Thyroid gland (tissue), 4 donors: ENCODE measurements around the gene SLC9A4. TPM values are rescaled to one million over a fixed set of nuclear protein-coding genes. Genes with fewer than 3 reads are reported as not detected.

Experiments used
- DNase-seq, 2 donors: peaks; one replicate each; pipeline ENCODE4 v3.0.0-alpha.2; 2019
- H3K27ac ChIP-seq, 3 donors: fragments of 200-600 bp; sonication (generic); 1 replicate in 2 of 3; 2 replicates in 1 of 3; pipeline ENCODE4 v1.5.1; 2016 to 2019; ENCODE audit warnings: mild to moderate bottlenecking in 1 of 3, moderate library complexity in 1 of 3
- H3K27me3 ChIP-seq: fragments of 200-600 bp; sonication (generic); one replicate; pipeline ENCODE4 v1.5.1; 2019
- H3K36me3 ChIP-seq, 2 donors: fragments of 200-600 bp; sonication (generic); one replicate each; pipeline ENCODE4 v1.5.1; 2016 to 2019
- H3K4me1 ChIP-seq, 2 donors: fragments of 200-600 bp; sonication (generic); one replicate each; pipeline ENCODE4 v1.5.1; 2017 to 2019
- H3K4me3 ChIP-seq, 3 donors: fragments of 200-600 bp; sonication (generic); replicated peaks in 1 of 3; 1 replicate in 2 of 3; 2 replicates in 1 of 3; pipeline ENCODE4 v1.5.1; 2016; ENCODE audit warnings: mild to moderate bottlenecking in 1 of 3
- H3K9me3 ChIP-seq: fragments of 200-600 bp; sonication (generic); one replicate; pipeline ENCODE4 v1.5.1; 2017
- CTCF ChIP-seq, 6 experiments: fragments of 200-600 bp in 3 of 6; fragments of 450-650 bp in 3 of 6; sonication (generic) in 3 of 6; IDR thresholded peaks; one replicate each; pipeline ENCODE4 v1.5.1; 2016 to 2019; ENCODE audit warnings: antibody characterized with exemption in 6 of 6, mild to moderate bottlenecking in 2 of 6, inconsistent platforms in 1 of 6, moderate library complexity in 1 of 6
- POLR2A ChIP-seq, 2 donors: fragments of 450-650 bp; IDR thresholded peaks; one replicate each; pipeline ENCODE4 v1.6.1; 2017; ENCODE audit warnings: antibody characterized with exemption in 2 of 2, mild to moderate bottlenecking in 2 of 2, moderate library complexity in 1 of 2
- WGBS, 2 donors: methylation state at CpG; one replicate each; pipeline ENCODE4 v1.1.5; 2017; 5-methylcytosine and 5-hydroxymethylcytosine counted together
- intact Hi-C: fragments of 100-400 bp; cut with DNase I; formaldehyde crosslinking; loops from one replicate; pipeline ENCODE4 v1.15.1; 2023
- total RNA-seq, 4 donors: library from RNA; depleted of rRNA; stranded (reverse); fragments of >200 nt; gene quantifications; one replicate each; pipeline ENCODE4 v1.2.3, GENCODE V29; 2016

Gene SLC9A4, protein sequence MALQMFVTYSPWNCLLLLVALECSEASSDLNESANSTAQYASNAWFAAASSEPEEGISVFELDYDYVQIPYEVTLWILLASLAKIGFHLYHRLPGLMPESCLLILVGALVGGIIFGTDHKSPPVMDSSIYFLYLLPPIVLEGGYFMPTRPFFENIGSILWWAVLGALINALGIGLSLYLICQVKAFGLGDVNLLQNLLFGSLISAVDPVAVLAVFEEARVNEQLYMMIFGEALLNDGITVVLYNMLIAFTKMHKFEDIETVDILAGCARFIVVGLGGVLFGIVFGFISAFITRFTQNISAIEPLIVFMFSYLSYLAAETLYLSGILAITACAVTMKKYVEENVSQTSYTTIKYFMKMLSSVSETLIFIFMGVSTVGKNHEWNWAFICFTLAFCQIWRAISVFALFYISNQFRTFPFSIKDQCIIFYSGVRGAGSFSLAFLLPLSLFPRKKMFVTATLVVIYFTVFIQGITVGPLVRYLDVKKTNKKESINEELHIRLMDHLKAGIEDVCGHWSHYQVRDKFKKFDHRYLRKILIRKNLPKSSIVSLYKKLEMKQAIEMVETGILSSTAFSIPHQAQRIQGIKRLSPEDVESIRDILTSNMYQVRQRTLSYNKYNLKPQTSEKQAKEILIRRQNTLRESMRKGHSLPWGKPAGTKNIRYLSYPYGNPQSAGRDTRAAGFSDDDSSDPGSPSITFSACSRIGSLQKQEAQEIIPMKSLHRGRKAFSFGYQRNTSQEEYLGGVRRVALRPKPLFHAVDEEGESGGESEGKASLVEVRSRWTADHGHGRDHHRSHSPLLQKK
- not detected for total RNA-seq

DNA sequence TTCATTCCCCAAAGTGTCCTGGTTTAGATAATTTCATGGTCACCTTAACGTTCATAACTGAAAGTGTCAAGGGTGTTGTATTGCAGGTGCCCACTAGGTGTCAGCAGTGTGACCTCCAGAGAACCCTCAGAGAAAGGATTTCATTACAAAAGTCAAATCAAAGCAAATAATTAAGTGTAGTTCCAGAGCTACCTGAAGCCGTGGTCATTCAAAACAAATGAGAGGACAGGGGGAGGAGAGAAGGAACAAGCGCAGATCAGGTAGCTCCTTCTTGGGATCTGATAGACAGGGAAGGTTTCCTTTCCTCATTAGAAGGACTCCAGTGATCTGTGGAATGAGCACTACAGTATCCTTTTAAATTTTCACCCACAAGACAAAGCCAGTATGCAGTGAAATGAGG is at the start of gene SLC9A4:
Gene SLC9A4 (plus strand): TSS at position 207 of the 400 bp plus-strand sequence. CDS start 534 bp downstream, outside the sequence.
- Histone ChIP-seq H3K4me1 (no peaks in the 10 kb centered on the region), H3K27me3 (no peaks in the 10 kb centered on the region), H3K36me3 (no peaks in the 10 kb centered on the region), H3K27ac (no peak within 1 kb of the TSS), H3K4me3 (no peak within 1 kb of the TSS), H3K9me3 (no peaks in the 10 kb centered on the region)
- TF ChIP-seq POLR2A (IDR thresholded peaks at IDR 0.05): no peak
- TF ChIP-seq CTCF (IDR thresholded peaks at IDR 0.05): peak; percentile 52 to 90 (median 77)
- DNase-seq: peak; percentile 65 to 68
- 1 to 4% methylated on average over 3 of the region's 3 CpGs for WGBS, 2 donors
- intact Hi-C loops: loop anchor here (10.0 kb wide), 1 partner anchor 142 kb away; the partner anchor contains the start of gene SLC9A2

DNA sequence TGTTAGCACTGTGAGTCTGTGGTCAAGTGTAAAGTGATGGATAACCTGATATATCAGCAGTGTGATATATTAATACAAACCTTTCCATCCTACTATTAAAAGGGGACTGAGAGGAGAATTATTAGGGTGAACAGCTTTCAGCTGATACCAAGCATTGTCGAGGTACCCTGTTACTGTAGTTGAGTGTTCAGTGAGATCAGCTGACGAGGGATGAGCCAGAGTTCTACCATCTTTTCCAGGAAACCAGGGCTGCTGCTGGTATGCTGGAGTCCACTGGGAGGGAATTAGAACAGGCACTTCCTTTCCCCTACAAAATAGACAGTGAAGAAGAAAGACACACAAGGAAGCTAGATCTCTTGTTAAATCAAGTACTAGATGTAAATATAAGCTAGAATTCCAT is 49.7 kb upstream of the SLC9A4 start:
- Histone ChIP-seq H3K4me1 (no peaks in the 10 kb centered on the region), H3K27me3 (no peaks in the 10 kb centered on the region), H3K36me3 (no peaks in the 10 kb centered on the region), H3K9me3 (no peaks in the 10 kb centered on the region), H3K4me3 (no peak overlapping the region), H3K27ac (no peak overlapping the region)
- DNase-seq: no peak
- WGBS, 2 donors: 81 to 84% methylated on average over 2 of the region's 2 CpGs
- no peak for TF ChIP-seq CTCF (IDR thresholded peaks at IDR 0.05)
- intact Hi-C loops: no loop called here

GRCh38 chr2:102424754-102425153 is 48.3 kb upstream of the SLC9A4 start:
- Histone ChIP-seq H3K27ac (no peak overlapping the region), H3K36me3 (no peaks in the 10 kb centered on the region), H3K4me3 (no peak overlapping the region), H3K9me3 (no peaks in the 10 kb centered on the region), H3K27me3 (no peaks in the 10 kb centered on the region), H3K4me1 (no peaks in the 10 kb centered on the region)
- intact Hi-C loops: no loop called here
- TF ChIP-seq CTCF (IDR thresholded peaks at IDR 0.05) (no peak), POLR2A (IDR thresholded peaks at IDR 0.05) (no peak)
- 61 to 70% methylated on average over 3 of the region's 3 CpGs for WGBS, 2 donors
- DNase-seq: no peak

GRCh38 chr2:102425441-102426132 is 47.4 kb upstream of the SLC9A4 start:
- Histone ChIP-seq H3K4me1 (no peaks in the 10 kb centered on the region), H3K27ac (no peak overlapping the region), H3K9me3 (no peaks in the 10 kb centered on the region), H3K27me3 (no peaks in the 10 kb centered on the region), H3K36me3 (no peaks in the 10 kb centered on the region), H3K4me3 (no peak overlapping the region)
- WGBS, 2 donors: 62 to 65% methylated on average over 5 of the region's 5 CpGs
- intact Hi-C loops: no loop called here
- no peak for DNase-seq
- TF ChIP-seq POLR2A (IDR thresholded peaks at IDR 0.05): no peak
- no peak for TF ChIP-seq CTCF (IDR thresholded peaks at IDR 0.05)
